ENCODE data around the gene GPC1.

The GPC1 gene

GRCh38 chr2:240443891-240444301 lies 8.4 kb downstream of the GPC1 start:
- no peak for DNase-seq

- DNase-seq: no peak
Measured at GRCh38 chr2:240444464-240444863, 9.0 kb downstream of the GPC1 start.

- DNase-seq: no peak
Measured at GRCh38 chr2:240445961-240446663, 10.6 kb downstream of the GPC1 start.

GRCh38 chr2:240446664-240447175 lies 11.3 kb downstream of the GPC1 start:
- no peak for DNase-seq

GRCh38 chr2:240447331-240447730 lies 11.9 kb downstream of the GPC1 start:
- no peak for DNase-seq

GRCh38 chr2:240447934-240448333 lies 12.5 kb downstream of the GPC1 start:
- DNase-seq: no peak

- no peak for DNase-seq
Measured at GRCh38 chr2:240448387-240449274, 13.2 kb downstream of the GPC1 start.

- DNase-seq: no peak
Measured at GRCh38 chr2:240449764-240450531, 14.5 kb downstream of the GPC1 start.

GRCh38 chr2:240450532-240451107 lies 15.2 kb downstream of the GPC1 start:
- DNase-seq: no peak

- no peak for DNase-seq
Measured at GRCh38 chr2:240451108-240451611, 15.7 kb downstream of the GPC1 start.

GRCh38 chr2:240451791-240452461 lies 16.5 kb downstream of the GPC1 start:
- no peak for DNase-seq

GRCh38 chr2:240452462-240453256 lies 17.2 kb downstream of the GPC1 start:
- peak; percentile 65 for DNase-seq

GRCh38 chr2:240453461-240454105 lies 18.1 kb downstream of the GPC1 start:
- DNase-seq: no peak

- no peak for DNase-seq
Measured at GRCh38 chr2:240454106-240454901, 18.8 kb downstream of the GPC1 start.

GRCh38 chr2:240455272-240455646 lies 19.8 kb downstream of the GPC1 start:
- DNase-seq: no peak

GRCh38 chr2:240455647-240456446 lies 20.4 kb downstream of the GPC1 start:
- no peak for DNase-seq

GRCh38 chr2:240456447-240457222 lies 21.2 kb downstream of the GPC1 start:
- DNase-seq: no peak
